H9 (cell line): ENCODE data around the gene WFDC2. TPM values are rescaled to one million over a fixed set of nuclear protein-coding genes. Genes with fewer than 3 reads are reported as not detected.

Experiments
- DNase-seq: peaks from one replicate; pipeline ENCODE4 v3.0.0-alpha.2; 2017
- H2AFZ ChIP-seq: one replicate; pipeline ENCODE4 v1.6.1; 2013; ENCODE audit warnings: mild to moderate bottlenecking, low read length, control low read depth, moderate library complexity
- H2AK5ac ChIP-seq: 2 replicates; pipeline ENCODE4 v1.6.1; 2013; ENCODE audit warnings: low read length, control low read depth, mixed read lengths; ENCODE audit not compliant: insufficient read length
- H2BK120ac ChIP-seq: one replicate; pipeline ENCODE4 v1.6.1; 2013; ENCODE audit warnings: low read depth, mild to moderate bottlenecking, low read length, control low read depth, inconsistent platforms; ENCODE audit not compliant: poor library complexity, severe bottlenecking
- H2BK12ac ChIP-seq: 2 replicates; pipeline ENCODE4 v1.6.1; 2013; ENCODE audit warnings: low read length, control low read depth, mixed read lengths, low read depth; ENCODE audit not compliant: insufficient read length
- H2BK15ac ChIP-seq: 2 replicates; pipeline ENCODE4 v1.6.1; 2013; ENCODE audit warnings: low read depth, low read length, control low read depth
- H2BK20ac ChIP-seq: one replicate; pipeline ENCODE4 v1.6.1; 2013; ENCODE audit warnings: low read depth, mild to moderate bottlenecking, low read length, control low read depth, inconsistent platforms; ENCODE audit not compliant: poor library complexity, severe bottlenecking
- H2BK5ac ChIP-seq: 2 replicates; pipeline ENCODE4 v1.6.1; 2013; ENCODE audit warnings: low read length, control low read depth, mixed read lengths; ENCODE audit not compliant: insufficient read length
- H3K14ac ChIP-seq: 2 replicates; pipeline ENCODE4 v1.6.1; 2013; ENCODE audit warnings: low read length, control low read depth; ENCODE audit not compliant: insufficient read depth
- H3K18ac ChIP-seq: 2 replicates; pipeline ENCODE4 v1.6.1; 2013; ENCODE audit warnings: low read depth, mild to moderate bottlenecking, mixed read lengths, low read length, control low read depth; ENCODE audit not compliant: insufficient read length
- H3K23ac ChIP-seq: 2 replicates; pipeline ENCODE4 v1.6.1; 2013; ENCODE audit warnings: low read length, control low read depth, mixed read lengths, low read depth; ENCODE audit not compliant: insufficient read length
- H3K23me2 ChIP-seq: 2 replicates; pipeline ENCODE4 v1.6.1; 2013; ENCODE audit warnings: low read depth, mild to moderate bottlenecking, mixed read lengths, low read length, control low read depth; ENCODE audit not compliant: insufficient read length, poor library complexity, severe bottlenecking
- H3K27ac ChIP-seq: 2 replicates; pipeline ENCODE4 v1.5.1; 2013; ENCODE audit warnings: low read length, control low read depth, mixed read lengths, low read depth; ENCODE audit not compliant: insufficient read length
- H3K27me3 ChIP-seq: 2 replicates; pipeline ENCODE4 v1.6.1; 2013; ENCODE audit warnings: low read length, control low read depth, inconsistent platforms; ENCODE audit not compliant: insufficient read depth
- H3K4ac ChIP-seq: 2 replicates; pipeline ENCODE4 v1.6.1; 2013; ENCODE audit warnings: low read depth, mild to moderate bottlenecking, control low read depth, inconsistent platforms, low read length, moderate library complexity
- H3K4me1 ChIP-seq: 2 replicates; pipeline ENCODE4 v1.6.1; 2013; ENCODE audit warnings: low read length, control low read depth, inconsistent platforms; ENCODE audit not compliant: insufficient read depth
- H3K4me2 ChIP-seq: 2 replicates; pipeline ENCODE4 v1.6.1; 2013; ENCODE audit warnings: low read length, control low read depth, mixed read lengths; ENCODE audit not compliant: insufficient read length, insufficient read depth
- H3K56ac ChIP-seq: 2 replicates; pipeline ENCODE4 v1.6.1; 2013; ENCODE audit warnings: low read depth, mild to moderate bottlenecking, mixed read lengths, low read length, control low read depth; ENCODE audit not compliant: insufficient read length
- H3K79me1 ChIP-seq: 2 replicates; pipeline ENCODE4 v1.6.1; 2013; ENCODE audit warnings: low read depth, mild to moderate bottlenecking, moderate library complexity, low read length, control low read depth, inconsistent platforms; ENCODE audit not compliant: insufficient read depth, poor library complexity, severe bottlenecking
- H3K79me2 ChIP-seq: 2 replicates; pipeline ENCODE4 v1.6.1; 2013; ENCODE audit warnings: low read length, control low read depth, inconsistent platforms; ENCODE audit not compliant: insufficient read depth
- H3K9ac ChIP-seq: 2 replicates; pipeline ENCODE4 v1.6.1; 2013; ENCODE audit warnings: low read length, control low read depth, mixed read lengths; ENCODE audit not compliant: insufficient read length; ENCODE audit errors: extremely low read depth
- H3K9me3 ChIP-seq: one replicate; pipeline ENCODE4 v1.6.1; 2013; ENCODE audit warnings: low read depth, low read length, inconsistent platforms; ENCODE audit not compliant: control insufficient read depth
- H3T11ph ChIP-seq: one replicate; pipeline ENCODE4 v1.6.1; 2013; ENCODE audit warnings: mild to moderate bottlenecking, low read length, control low read depth, inconsistent platforms
- H4K20me1 ChIP-seq: one replicate; pipeline ENCODE4 v1.6.1; 2013; ENCODE audit not compliant: control insufficient read depth, insufficient read length, insufficient read depth
- H4K5ac ChIP-seq: 2 replicates; pipeline ENCODE4 v1.6.1; 2013; ENCODE audit warnings: low read depth, mild to moderate bottlenecking, mixed read lengths, low read length, control low read depth; ENCODE audit not compliant: insufficient read length
- H4K8ac ChIP-seq: replicated peaks from 2 replicates; pipeline ENCODE4 v1.6.1; 2013; ENCODE audit warnings: low read length, control low read depth, mixed read lengths, low read depth; ENCODE audit not compliant: insufficient read length
- H4K91ac ChIP-seq: 2 replicates; pipeline ENCODE4 v1.6.1; 2013; ENCODE audit warnings: low read depth, mild to moderate bottlenecking, moderate library complexity, mixed read lengths, low read length, control low read depth; ENCODE audit not compliant: insufficient read length
- H3K27ac Mint-ChIP-seq, 3 experiments: 2 replicates in 2 of 3; 3 replicates in 1 of 3; pipeline ENCODE4 v1.8.0; 2020 to 2021; ENCODE audit warnings: mixed read lengths in 3 of 3, mild to moderate bottlenecking in 1 of 3, moderate library complexity in 1 of 3
- H3K27me3 Mint-ChIP-seq: 2 replicates; pipeline ENCODE4 v1.8.0; 2021; ENCODE audit warnings: low read depth, mild to moderate bottlenecking, moderate library complexity, mixed read lengths
- H3K36me3 Mint-ChIP-seq, 3 experiments: 2 replicates in 2 of 3; 3 replicates in 1 of 3; pipeline ENCODE4 v1.8.0; 2020 to 2021; ENCODE audit warnings: low read depth in 3 of 3, mixed read lengths in 3 of 3; ENCODE audit not compliant: insufficient read depth in 1 of 3
- H3K4me1 Mint-ChIP-seq, 2 experiments: 2 replicates each; pipeline ENCODE4 v1.8.0; 2020; ENCODE audit warnings: mixed read lengths in 2 of 2
- H3K4me3 Mint-ChIP-seq, 2 experiments: 2 replicates in 1 of 2; 3 replicates in 1 of 2; pipeline ENCODE4 v1.8.0; 2020 to 2021; ENCODE audit warnings: mild to moderate bottlenecking in 2 of 2, mixed read lengths in 2 of 2, moderate library complexity in 1 of 2
- H3K9me3 Mint-ChIP-seq, 2 experiments: 2 replicates in 1 of 2; 3 replicates in 1 of 2; pipeline ENCODE4 v1.8.0; 2020; ENCODE audit warnings: mild to moderate bottlenecking in 2 of 2, mixed read lengths in 2 of 2, moderate library complexity in 1 of 2
- CTCF ChIP-seq: fragments of 200-600 bp; sonication (generic); conservative IDR thresholded peaks from 3 replicates; pipeline ENCODE4 v1.8.0; 2021; ENCODE audit warnings: antibody characterized with exemption, mild to moderate bottlenecking
- WGBS: extraction: QIAGEN DNeasy Blood & Tissue Kit; methylation state at CpG from one replicate; pipeline ENCODE4 v1.1.7; 2013; ENCODE audit warnings: missing lambda C conversion rate, low lambda C conversion rate, mixed read lengths; ENCODE audit not compliant: insufficient read length; ENCODE audit errors: extremely low coverage; 5-methylcytosine and 5-hydroxymethylcytosine counted together
- total RNA-seq: library from RNA; stranded (reverse); gene quantifications from 2 replicates; pipeline ENCODE4 v1.2.1, GENCODE V29; 2021

Gene WFDC2
- total RNA-seq, 1 experiment from 2014 or later, result 57.1 TPM

DNA sequence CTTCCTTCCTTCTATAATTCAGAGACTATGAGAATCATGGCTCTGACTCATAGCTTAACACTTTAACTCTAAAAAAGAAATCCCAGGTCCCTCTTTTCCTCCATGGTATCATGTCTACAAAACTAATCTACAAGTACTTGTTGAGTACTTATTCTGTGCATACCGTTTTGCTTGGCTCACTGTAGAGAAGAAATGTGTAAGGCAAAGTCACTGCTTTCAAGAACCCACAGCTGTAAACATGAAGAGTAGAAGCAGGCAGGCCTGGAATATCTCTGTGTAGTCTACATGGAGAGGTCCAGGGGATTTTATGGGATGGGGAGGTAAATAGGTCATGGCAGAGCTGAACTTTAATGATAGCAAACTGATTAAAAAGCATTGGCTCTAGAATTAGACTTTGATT, 32.0 kb downstream of the WFDC2 start:
- H3K27me3 ChIP-seq, result no peaks in the 10 kb centered on the region
- H3K9ac ChIP-seq, result no peak overlapping the region
- no peak overlapping the region for H3K18ac ChIP-seq
- no peaks in the 10 kb centered on the region for H3K9me3 Mint-ChIP-seq
- no peaks in the 10 kb centered on the region for H3K4me1 ChIP-seq
- no peak overlapping the region for H3T11ph ChIP-seq
- H3K27me3 Mint-ChIP-seq, result peaks cover 2% of the 10 kb centered on the region
- H2BK15ac ChIP-seq, result no peak overlapping the region
- H3K9me3 ChIP-seq, result no peaks in the 10 kb centered on the region
- no peak overlapping the region for H3K4me2 ChIP-seq
- no peak overlapping the region for H2BK20ac ChIP-seq
- H3K4me1 Mint-ChIP-seq, result peaks cover 6 to 7% of the 10 kb centered on the region in 2 experiments
- H3K79me1 ChIP-seq, result no peaks in the 10 kb centered on the region
- H2BK5ac ChIP-seq, result no peak overlapping the region
- no peak overlapping the region for H2AK5ac ChIP-seq
- no peak overlapping the region for H3K56ac ChIP-seq
- no peaks in the 10 kb centered on the region for H3K23me2 ChIP-seq
- no peak overlapping the region for H3K27ac Mint-ChIP-seq
- no peak overlapping the region for H3K23ac ChIP-seq
- H3K27ac ChIP-seq, result no peak overlapping the region
- WGBS, result no CpG with 5 or more reads among the region's 1 CpG
- H4K20me1 ChIP-seq, result no peaks in the 10 kb centered on the region
- no peak overlapping the region for H4K91ac ChIP-seq
- no peak overlapping the region for H2BK12ac ChIP-seq
- no peak overlapping the region for H4K5ac ChIP-seq
- H3K14ac ChIP-seq, result no peak overlapping the region
- H4K8ac ChIP-seq, result no peak overlapping the region
- H3K4me3 Mint-ChIP-seq, result no peak overlapping the region
- no peaks in the 10 kb centered on the region for H3K36me3 Mint-ChIP-seq
- H3K4ac ChIP-seq, result no peak overlapping the region
- no peak overlapping the region for H2BK120ac ChIP-seq
- TF ChIP-seq CTCF, result no peak
- H2AFZ ChIP-seq, result no peak overlapping the region
- H3K79me2 ChIP-seq, result no peaks in the 10 kb centered on the region
- no peak for DNase-seq
